WERI-Rb-1 (cell line): ENCODE results near the gene NAE1.

Experiments used
- DNase-seq: peaks from one replicate; pipeline ENCODE4 v3.0.0-alpha.2; 2020
- H3K27ac ChIP-seq: fragments of 250-450 bp; sonication (Bioruptor Pico); 2 replicates; pipeline ENCODE4 v1.5.1; 2020; ENCODE audit warnings: mild to moderate bottlenecking, moderate library complexity
- H3K27me3 ChIP-seq: fragments of 250-450 bp; sonication (Bioruptor Pico); 2 replicates; pipeline ENCODE4 v1.5.1; 2021; ENCODE audit warnings: mild to moderate bottlenecking, low read depth, moderate library complexity; ENCODE audit not compliant: insufficient read depth, severe bottlenecking
- H3K36me3 ChIP-seq: fragments of 250-450 bp; sonication (Bioruptor Pico); 2 replicates; pipeline ENCODE4 v1.5.1; 2020; ENCODE audit warnings: mild to moderate bottlenecking, moderate library complexity
- H3K4me3 ChIP-seq: 2 replicates; pipeline ENCODE4 v1.5.1; 2011; ENCODE audit warnings: low read depth, mild to moderate bottlenecking, control low read depth, low read length
- H3K9me3 ChIP-seq: fragments of 250-450 bp; sonication (Bioruptor Pico); 2 replicates; pipeline ENCODE4 v1.5.1; 2021; ENCODE audit warnings: mild to moderate bottlenecking, moderate library complexity; ENCODE audit not compliant: severe bottlenecking
- CTCF ChIP-seq: IDR thresholded peaks from 2 replicates; pipeline ENCODE4 v1.5.1; 2011; ENCODE audit warnings: low read depth, mild to moderate bottlenecking, control low read depth, inconsistent platforms, low read length

NAE1 gene

GRCh38 chr16:66859397-66860068, 28.8 kb upstream of the NAE1 start:
- H3K4me3 ChIP-seq = no peak overlapping the region
- no peak for DNase-seq
- no peaks in the 10 kb centered on the region for H3K9me3 ChIP-seq
- no peaks in the 10 kb centered on the region for H3K27me3 ChIP-seq
- H3K36me3 ChIP-seq = no peaks in the 10 kb centered on the region
- no peak for TF ChIP-seq CTCF
- H3K27ac ChIP-seq = no peak overlapping the region

- H3K36me3 ChIP-seq = no peaks in the 10 kb centered on the region
- no peaks in the 10 kb centered on the region for H3K27me3 ChIP-seq
- H3K4me3 ChIP-seq = no peak overlapping the region
- DNase-seq = no peak
- no peak for TF ChIP-seq CTCF
- H3K27ac ChIP-seq = no peak overlapping the region
- no peaks in the 10 kb centered on the region for H3K9me3 ChIP-seq
These were observed 28.1 kb upstream of the NAE1 start for GRCh38 chr16:66858740-66859396.

- no peak for TF ChIP-seq CTCF
- Histone ChIP-seq H3K4me3 (no peak overlapping the region), H3K36me3 (no peaks in the 10 kb centered on the region), H3K27ac (no peak overlapping the region), H3K9me3 (no peaks in the 10 kb centered on the region), H3K27me3 (no peaks in the 10 kb centered on the region)
- DNase-seq = no peak
These were observed 26.7 kb upstream of the NAE1 start for GRCh38 chr16:66857437-66857836.

- no peak for DNase-seq
These were observed 26.0 kb upstream of the NAE1 start for GRCh38 chr16:66856801-66857200.

GRCh38 chr16:66856184-66856730, 25.5 kb upstream of the NAE1 start:
- no peak overlapping the region for H3K4me3 ChIP-seq
- no peaks in the 10 kb centered on the region for H3K36me3 ChIP-seq
- no peak overlapping the region for H3K27ac ChIP-seq
- H3K27me3 ChIP-seq = no peaks in the 10 kb centered on the region
- TF ChIP-seq CTCF = no peak
- no peaks in the 10 kb centered on the region for H3K9me3 ChIP-seq
- DNase-seq = no peak

More at GRCh38 chr16:66856801-66857200, 26.0 kb upstream of the NAE1 start:
- H3K36me3 ChIP-seq = no peaks in the 10 kb centered on the region
- H3K27me3 ChIP-seq = no peaks in the 10 kb centered on the region
- no peak for TF ChIP-seq CTCF
- H3K27ac ChIP-seq = no peak overlapping the region
- no peak overlapping the region for H3K4me3 ChIP-seq
- H3K9me3 ChIP-seq = no peaks in the 10 kb centered on the region
